AG09319 (cell line): ENCODE results near the gene KIZ.

ENCODE experiments used
- DNase-seq: peaks from one replicate; pipeline ENCODE4 v3.0.0-alpha.2; 2010; ENCODE audit warnings: low read depth; ENCODE audit errors: extremely low read depth
- CTCF ChIP-seq: IDR thresholded peaks from 2 replicates; pipeline ENCODE4 v1.5.1; 2011; ENCODE audit warnings: low read depth, mild to moderate bottlenecking, inconsistent platforms, low read length, moderate library complexity

The KIZ gene

GRCh38 chr20:21101932-21102575, 23.8 kb upstream of the KIZ start:
- DNase-seq: no peak
- TF ChIP-seq CTCF: no peak

DNA sequence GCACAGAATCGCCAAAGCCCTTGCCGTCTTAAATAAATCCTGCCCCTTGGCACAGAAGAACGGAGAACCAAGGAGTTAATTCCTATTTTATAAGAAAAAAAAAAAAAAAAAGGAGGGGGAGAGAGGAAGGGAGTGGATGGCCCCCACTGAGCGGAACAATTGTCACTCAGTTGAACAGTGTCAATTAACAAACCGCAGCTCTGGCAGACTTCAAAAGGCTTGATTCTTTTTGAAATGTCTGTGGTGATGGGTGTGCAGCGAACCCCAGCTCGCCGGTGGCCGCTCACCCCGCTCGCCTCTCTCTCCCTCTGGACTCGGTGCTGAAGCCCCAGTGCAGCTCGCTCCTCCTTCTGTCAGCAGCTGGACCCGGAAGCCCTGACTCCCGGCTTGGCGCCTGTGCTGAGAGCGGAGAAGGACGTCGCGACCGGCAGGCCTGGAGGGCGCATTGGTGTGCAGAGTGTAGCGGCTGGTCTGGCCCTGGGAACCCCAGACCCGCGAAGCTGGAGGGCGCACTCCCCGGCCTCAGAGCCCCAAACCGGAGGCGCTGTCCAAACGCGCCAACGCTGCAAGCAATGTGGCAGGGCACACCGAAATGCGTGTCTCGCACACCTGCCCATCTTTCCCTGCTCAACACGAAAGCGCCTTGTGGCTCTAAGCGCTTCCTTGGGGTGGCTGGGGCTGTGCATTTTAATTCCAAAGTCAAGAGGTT, 23.1 kb upstream of the KIZ start:
- TF ChIP-seq CTCF: no peak
- no peak for DNase-seq

GRCh38 chr20:21103582-21104465, 22.1 kb upstream of the KIZ start:
- DNase-seq: no peak
- TF ChIP-seq CTCF: no peak

GRCh38 chr20:21104466-21104761, 21.5 kb upstream of the KIZ start:
- no peak for DNase-seq
- no peak for TF ChIP-seq CTCF

DNA sequence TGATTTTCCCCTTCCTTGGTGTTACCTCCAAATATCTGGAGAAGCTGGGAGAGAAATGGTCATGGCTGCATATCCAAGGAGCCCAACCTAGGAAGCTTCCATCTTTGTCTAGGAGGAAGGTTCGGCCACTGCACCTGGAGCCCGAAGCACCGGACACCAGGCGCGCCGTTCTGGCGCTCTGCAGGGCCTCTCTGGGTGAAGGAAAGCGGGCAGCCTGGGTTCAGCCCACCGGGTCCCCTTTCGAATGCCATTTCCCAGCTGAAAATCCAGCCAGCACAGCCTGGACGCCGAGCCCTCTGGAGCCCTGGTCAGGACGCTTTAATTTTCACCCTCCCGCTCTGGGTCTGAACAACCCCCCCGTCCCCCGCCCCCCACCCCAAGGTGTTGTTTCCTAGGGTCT, 21.0 kb upstream of the KIZ start:
- no peak for TF ChIP-seq CTCF

DNA sequence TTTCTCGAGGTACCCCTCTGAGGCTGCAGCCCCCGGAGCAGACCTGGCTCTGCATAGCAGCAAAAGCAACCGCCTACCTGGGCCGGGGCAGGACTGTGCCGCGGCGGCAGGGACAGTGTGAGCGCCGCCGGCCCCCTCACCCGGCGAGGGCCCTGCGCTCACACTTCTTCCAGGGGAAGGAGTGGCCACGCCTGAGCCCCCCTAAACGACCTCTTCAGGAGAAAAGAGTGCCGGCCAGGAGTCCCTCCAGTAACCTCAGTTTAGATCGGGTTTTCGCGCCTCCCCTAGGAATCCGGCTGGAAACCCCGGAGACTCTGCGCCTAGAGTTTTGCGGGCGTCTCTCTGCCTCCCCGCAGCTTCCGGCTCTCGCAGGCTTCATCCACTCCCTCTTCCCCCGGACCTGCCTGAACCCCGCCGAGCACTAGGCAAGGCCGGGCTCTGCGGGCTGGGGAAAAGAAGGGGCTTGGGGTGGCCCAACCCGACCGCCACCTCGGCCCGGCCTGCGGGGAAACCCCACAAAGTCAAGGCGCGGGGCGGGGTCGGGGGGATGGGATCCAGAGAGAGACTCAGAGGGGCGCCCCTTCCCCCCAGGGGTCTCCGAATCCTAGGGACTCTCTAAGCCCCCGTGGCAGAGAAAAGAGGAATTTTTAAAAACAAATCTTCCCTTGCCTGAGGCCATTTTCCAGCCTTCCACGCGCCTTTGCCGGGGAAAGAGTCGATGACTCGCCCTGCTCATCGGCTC, 20.3 kb upstream of the KIZ start:
- TF ChIP-seq CTCF: no peak
- DNase-seq: no peak

More for the DNA sequence above, 21.0 kb upstream of the KIZ start:
- DNase-seq: no peak
